Left cardiac atrium (tissue), 4 donors: Measurements from ENCODE around the gene INPP1. TPM values are rescaled to one million over a fixed set of nuclear protein-coding genes. Genes with fewer than 3 reads are reported as not detected.
"Not testable (repeated sequence)": the region's sequence is repeated elsewhere in the genome, so short reads cannot be mapped to it uniquely, and the experiment has no call there.

Experiments used
- ATAC-seq, 2 donors: fragments of 200-7000 bp; cut with Tn5 transposase; one replicate each; pipeline ENCODE4 v1.9.1; 2020; ENCODE audit warnings: mild to moderate bottlenecking in 2 of 2, moderate library complexity in 2 of 2
- DNase-seq: peaks from one replicate; pipeline ENCODE4 v3.0.0-alpha.2; 2020
- intact Hi-C, 2 donors: fragments of 100-400 bp; cut with DNase I; formaldehyde crosslinking; loops; one replicate each; pipeline versions ENCODE4 v1.14.1 to v1.15.1; 2022 to 2023
- long read RNA-seq: library from polyadenylated mRNA; unstranded; transcript quantifications from one replicate; pipeline ENCODE4 v2.0.0, GENCODE V29; 2021
- total RNA-seq, 2 donors: library from RNA; stranded (reverse); fragmentation: NEBNext Ultra II Directional; extraction: Animal tissue kit (Norgen Biotek cat#: 25700); gene quantifications; one replicate each; pipeline ENCODE4 v1.2.1, GENCODE V29; 2021
- donor health status: DM: no; HTN: yes; CAD: no.
- donor health status: DM: no; HTN: yes; CAD: no; lungs with severe emphysema.
- donor health status: DM: yes; HTN: yes; CAD: no.
- donor health status: Dilated cardiomyopathy.

The INPP1 gene, protein sequence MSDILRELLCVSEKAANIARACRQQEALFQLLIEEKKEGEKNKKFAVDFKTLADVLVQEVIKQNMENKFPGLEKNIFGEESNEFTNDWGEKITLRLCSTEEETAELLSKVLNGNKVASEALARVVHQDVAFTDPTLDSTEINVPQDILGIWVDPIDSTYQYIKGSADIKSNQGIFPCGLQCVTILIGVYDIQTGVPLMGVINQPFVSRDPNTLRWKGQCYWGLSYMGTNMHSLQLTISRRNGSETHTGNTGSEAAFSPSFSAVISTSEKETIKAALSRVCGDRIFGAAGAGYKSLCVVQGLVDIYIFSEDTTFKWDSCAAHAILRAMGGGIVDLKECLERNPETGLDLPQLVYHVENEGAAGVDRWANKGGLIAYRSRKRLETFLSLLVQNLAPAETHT
- 10 to 100 TPM; 29.9 to 43.6 TPM for total RNA-seq
- long read RNA-seq, transcript INPP1-202 (7 exons, 2,162 nt): minor isoform, 10 of 61 reads
- long read RNA-seq, transcript INPP1-201 (6 exons, 1,919 nt): major isoform, 46 of 61 reads
- long read RNA-seq, partial matches to known transcripts: 1 of 61 reads
- long read RNA-seq, other reads (novel, unspliced or antisense): 4 of 61 reads

DNA sequence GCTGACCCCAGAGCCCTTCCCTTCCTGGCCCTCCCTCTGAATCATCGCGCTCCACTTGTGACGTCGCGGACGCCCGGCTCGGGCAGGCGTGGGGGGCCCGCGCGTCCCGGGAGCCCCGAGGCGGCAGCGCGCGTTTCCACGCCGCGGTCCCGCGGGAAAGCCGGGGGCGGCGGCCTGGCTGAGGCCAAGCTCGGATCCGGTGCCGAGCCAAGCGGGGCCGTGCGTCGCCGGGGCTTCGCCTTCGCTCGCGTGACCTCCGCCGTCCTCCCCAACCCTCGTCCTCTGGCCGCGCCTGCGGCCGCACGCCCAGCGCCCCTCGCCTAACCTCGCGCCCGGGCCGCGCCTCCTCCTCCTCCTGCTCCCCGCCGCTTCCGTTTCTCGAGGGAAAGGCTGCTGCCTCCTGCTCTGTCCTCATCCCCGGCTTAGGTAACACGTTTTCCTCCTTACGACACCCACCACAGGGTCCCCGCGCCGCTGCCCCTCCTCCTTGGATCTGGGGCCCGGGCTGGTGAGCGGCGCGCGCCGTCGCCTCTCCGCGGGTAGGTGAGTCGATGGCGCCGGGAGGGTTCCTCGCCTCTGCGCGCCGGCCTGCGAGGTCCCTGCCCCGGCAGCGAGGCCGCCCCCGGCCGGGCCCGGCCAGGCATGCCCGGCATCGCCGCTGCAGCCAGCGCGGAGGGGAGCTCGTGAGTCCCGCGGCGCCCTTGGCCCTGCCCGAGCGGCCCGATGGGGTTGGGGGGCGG is at the start of gene INPP1:
TSS of gene INPP1 (plus strand) at position 54 of the 740 bp plus-strand sequence. CDS start 16,514 bp downstream, outside the sequence.
- ATAC-seq: peak; percentile 91 to 95
- intact Hi-C loops: loop anchor here in 1 of 2 donors (10.0 kb wide), 1 partner anchor 461 kb away; no protein-coding TSS in a partner anchor
- DNase-seq: peak; percentile 89

DNA sequence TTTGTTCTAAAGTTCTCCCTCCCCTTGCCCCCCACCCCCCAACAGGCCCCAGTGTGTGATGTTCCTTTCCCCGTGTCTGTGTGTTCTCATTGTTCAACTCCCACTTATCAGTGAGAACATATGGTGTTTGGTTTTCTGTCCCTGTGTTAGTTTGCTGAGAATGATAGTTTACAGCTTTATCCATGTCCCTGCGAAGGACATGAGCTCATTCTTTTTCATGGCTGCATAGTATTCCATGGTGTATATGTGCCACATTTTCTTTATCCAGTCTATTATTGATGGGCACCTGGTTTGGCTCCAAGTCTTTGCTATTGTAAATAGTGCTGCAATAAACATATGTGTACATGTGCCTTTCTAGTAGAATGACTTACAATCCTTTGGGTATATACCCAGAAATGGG is 45.5 kb upstream of the INPP1 start:
- DNase-seq, ATAC-seq, intact Hi-C loops: not testable (repeated sequence)

DNA sequence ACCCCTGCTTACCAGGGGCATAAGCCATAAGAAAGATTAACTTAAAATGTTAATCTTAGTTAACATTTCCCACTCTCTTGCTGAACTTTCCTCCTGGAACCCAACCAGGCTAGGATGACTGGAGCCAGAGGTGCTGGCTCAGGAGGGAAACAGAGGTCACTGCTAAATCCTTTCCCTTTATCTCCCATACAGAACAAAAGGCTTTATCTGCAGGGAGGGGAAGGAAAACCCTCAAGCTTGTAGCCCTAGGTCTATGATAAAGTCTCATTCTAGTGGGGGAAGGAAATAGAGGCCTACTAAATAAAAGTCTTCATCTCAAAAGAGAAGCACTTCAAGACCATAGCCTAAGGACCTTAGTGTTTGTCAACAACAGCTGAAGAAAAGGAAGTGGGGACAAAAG is 42.4 kb upstream of the INPP1 start:
- ATAC-seq (peak in 1 of 2 donors; percentile 61), DNase-seq (no peak)
- intact Hi-C loops: no loop called here

DNA sequence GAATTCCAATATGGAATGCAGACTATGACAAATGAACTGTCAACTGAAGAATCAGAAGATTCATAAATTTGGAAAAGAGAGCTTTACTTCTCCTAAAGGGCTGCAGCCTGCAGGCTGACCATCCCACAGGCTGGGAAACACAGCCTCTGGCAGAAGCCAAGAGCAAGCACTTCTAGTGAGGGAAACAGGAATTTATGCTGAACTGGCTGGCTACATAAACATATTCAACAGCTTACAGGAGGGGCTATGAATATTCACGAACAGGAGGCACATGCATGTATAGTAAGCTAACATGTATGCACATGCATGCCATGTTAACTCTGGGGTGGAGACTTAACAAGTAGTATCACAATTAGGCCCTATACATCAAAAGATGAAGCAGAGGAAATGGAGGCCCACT is 41.3 kb upstream of the INPP1 start:
- ATAC-seq (no peak), DNase-seq (no peak)
- intact Hi-C loops: no loop called here

DNA sequence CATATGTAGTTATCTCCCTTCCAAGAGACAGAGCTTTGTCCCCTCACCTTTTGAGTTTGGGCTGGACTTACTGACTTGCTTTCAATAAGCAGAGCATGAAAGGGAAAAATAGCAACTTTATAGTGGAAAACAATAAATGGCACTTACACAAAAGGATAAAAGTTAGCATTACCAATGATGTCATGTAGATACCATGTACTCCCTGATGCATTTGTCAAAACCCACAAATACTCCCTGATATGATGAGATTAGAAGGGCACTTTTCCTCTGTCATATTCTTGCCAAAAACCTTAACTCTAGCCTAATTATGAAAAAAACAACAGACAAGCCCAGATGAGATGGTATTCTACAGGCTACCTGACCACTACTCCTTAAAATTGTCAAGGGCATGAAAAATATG is 39.7 kb upstream of the INPP1 start:
- intact Hi-C loops: no loop called here
- ATAC-seq (no peak), DNase-seq (no peak)

DNA sequence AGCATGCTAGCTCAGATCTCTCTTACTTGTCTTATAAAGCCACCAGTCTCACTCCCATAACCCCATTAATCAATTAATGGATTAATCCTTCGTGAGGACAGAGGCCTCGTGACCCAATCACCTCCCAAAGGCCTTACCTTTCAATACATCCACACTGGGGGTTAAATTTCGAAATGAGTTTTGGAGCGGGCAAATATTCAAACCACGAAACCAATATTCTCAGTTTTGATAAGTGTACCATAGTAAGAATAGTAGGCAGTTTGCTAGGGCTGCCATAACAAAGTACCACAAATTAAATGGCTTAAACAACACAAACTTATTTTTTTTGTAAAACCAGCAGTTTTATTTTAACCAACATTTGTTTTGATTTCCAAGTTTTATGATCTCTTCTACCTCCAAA is 39.0 kb upstream of the INPP1 start:
- intact Hi-C loops: no loop called here
- ATAC-seq (no peak), DNase-seq (no peak)

DNA sequence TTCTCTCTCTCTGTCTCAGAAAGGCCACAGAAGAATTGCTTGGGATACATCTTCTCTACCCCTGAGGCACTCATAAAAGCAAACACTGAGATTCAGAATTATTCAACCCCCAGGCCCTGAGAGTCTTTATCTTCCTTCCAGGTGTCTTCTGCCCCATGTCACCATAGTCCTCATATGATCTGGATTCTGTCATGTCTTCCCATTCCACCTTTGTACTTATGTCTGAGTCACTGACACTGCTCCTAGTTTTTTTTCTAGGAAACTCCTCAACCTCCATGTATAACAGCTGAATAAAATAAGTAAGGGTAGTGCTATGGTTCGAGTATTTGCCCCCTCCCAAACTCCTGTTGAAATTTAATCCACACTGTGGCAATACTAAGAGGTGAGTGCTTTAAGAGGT is 35.4 kb upstream of the INPP1 start:
- intact Hi-C loops: no loop called here
- ATAC-seq (no peak), DNase-seq (no peak)

DNA sequence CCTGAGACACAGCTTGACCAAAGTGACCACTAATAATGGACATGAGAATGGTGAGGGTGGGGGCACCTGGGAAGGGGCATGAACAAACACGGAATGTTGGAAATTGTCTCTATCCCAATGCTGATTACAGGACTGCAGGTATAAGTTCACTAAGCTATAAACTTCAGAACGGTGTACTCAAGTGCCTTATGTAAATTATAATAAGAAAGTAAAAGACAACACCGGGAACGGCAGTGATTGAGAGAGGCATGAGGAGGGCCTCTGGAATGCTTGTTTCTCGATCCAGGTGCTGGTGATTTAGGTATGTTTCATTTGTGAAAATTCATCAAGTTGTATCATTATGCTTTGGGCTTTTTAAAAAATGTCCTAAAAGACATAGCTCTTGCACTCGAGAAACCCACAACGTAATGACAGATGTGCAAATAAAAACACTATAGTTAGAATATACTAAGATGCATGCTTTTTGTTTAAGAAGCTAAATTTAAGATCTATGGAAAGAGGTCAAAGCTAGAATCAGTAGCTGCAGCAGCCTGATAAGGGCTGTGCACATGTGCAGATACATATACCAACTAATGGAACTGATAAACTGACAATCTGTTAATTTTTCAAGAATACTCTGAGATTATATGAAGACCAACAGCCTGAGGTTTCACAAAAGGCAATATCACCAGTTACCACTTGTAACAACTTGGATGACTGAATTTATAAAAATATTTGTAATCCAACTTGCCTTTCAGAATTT is 31.3 kb upstream of the INPP1 start:
- intact Hi-C loops: no loop called here
- ATAC-seq: no peak

DNA sequence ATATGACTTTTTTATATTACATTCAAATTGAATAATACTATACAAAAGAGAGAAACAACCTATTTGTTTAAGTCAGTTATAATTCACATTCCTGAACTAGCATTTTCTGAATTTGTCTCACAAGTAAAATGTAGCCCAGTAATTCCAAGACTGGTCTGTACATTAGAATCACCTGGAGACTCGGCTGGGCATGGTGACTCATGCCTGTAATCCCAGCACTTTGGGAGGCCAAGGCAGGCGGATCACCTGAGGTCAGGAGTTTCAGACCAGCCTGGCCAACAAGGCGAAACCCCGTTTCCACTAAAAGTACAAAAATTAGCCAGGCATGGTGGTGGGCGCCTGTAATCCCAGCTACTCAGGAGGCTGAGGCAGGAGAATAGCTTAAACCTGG is 30.8 kb upstream of the INPP1 start:
- intact Hi-C loops, DNase-seq, ATAC-seq: not testable (repeated sequence)

More for the DNA sequence above, 31.3 kb upstream of the INPP1 start:
- DNase-seq: no peak

DNA sequence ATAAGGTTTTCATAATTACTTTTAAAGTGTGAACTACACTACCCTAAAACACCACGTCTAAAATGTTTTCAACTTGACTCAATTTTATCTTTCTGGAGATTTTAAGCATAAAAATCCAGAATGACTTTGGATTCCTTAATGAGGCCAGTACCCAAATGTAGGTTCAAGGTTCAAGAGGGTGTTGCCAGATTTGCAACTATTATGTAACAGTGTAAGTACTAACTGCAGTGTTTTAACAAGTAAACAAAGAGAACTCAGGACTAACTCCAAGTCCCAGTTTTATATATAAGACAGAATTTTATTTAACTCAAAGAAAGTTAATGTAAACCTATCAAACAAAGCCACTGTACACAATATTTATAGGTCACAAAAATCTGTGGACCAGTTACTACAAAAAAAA is 29.5 kb upstream of the INPP1 start:
- intact Hi-C loops: no loop called here
- ATAC-seq: no peak
- no peak for DNase-seq

DNA sequence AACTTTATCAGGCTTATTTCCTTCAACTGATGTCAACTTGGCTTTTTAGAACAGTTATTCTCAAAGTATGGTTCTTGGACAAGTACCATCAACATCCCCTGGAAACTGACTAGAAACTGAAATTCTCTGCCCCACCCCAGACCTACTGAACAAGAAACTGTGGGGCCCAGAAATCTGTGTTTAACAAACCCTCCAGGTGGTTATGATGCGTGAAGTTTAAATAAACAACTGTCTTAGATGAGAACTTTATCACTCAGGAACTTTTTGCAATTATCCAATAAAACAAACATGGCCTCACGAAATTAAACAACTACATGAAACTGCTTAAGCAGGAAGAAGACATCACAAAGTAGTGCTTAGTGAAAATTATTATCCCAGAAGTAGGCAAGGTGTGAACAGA is 28.1 kb upstream of the INPP1 start:
- no peak for DNase-seq
- ATAC-seq: no peak
- intact Hi-C loops: no loop called here

DNA sequence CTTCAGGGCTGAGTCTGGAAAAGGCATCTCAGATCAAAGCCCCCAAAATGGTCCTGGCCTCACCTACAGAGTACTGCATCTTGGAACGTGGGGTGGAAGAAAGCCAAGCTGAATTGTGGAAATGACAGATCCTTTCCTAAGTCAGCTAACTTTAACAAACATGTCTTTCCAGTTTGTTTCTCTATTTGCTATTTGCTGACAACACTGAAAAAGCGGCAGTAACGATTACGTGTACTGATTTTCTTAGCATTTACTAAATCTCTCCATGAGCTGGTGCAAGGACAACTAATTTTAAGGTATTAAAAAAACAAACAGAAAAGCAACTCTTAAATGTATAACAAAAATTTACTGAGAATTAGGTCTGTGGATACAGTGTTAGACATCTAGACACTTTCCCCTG is 24.9 kb upstream of the INPP1 start:
- ATAC-seq (no peak), DNase-seq (no peak)
- intact Hi-C loops: no loop called here

DNA sequence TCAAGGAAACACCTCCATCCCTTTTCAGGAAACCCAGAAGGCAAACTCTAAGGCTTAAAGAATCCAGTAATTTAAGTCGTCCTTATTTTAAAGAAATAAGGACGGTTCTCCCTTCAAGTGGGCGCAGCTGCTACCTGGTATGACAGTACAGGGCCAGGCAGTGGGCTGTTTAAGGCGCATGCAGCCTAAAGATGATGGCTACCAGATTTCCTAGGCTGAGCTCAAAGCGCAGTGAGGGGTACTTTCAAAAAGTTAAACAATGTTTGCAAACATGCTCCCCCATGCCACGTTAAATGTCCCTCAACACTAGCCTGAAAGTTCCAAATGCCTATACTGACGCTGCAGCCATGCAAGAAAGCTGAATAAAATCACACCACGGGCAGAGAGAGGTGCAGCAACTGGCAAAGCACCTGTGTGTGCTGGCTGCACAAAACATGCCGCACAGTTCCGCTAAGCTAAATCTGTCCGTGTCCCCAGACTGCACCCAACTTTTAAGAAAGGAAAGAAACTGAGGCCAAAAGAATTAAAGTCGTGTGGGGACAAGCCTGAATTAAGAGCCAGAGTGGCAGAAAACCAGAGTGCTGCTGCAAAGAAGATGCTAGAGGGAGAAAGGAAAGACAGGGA is 24.3 kb upstream of the INPP1 start:
- no peak for DNase-seq
- intact Hi-C loops: no loop called here
- peak; percentile 17 to 35 for ATAC-seq

DNA sequence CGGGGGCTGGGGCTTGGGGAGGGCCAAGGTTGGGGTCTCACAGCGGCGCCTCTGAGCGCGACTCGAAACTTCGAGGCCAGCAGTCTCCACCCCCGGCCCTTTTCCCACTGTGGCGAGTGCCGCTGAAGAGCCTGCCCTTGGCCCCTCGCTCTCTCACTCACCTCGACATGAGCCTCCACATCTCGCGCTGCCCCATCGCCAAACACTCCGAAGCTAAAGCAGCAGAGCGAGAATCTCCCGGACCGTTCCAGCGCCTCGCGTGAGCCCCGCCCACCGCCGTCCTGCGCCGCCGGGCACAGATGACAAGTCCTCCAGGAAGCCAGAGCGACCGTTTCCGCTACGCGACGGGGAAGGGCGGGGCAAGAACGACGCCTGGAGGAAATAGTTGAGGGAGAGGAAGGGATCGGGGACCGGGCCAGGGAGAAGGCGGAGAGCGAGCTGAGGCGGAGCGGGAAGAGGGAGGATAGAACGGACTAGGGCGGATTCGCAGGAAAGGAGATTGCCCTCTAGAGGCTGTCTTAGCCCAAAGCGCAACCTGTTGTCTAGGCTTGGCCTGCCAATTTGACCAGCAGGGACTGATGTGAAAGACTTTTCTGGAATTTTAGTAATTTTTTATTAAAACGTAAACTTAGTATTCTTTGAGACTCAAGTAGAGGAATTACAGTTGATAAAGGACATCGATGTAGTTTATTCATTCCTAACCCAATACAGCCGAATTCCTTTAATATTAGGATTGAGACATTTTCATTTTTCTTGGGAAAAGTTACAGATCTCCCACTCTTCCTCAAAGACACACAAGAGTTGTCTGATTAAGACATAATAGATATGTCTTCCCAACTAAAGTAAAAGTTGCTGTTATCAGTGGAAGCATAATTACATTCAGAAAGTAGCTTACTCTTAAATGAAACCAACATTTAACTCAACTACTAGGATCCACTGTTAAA is 23.6 kb upstream of the INPP1 start, which contains the start of gene HIBCH:
TSS of gene HIBCH (minus strand) at position 272 of the 944 bp plus-strand sequence. CDS start at position 196, 76 bp downstream.
- peak; percentile 97 to 98 for ATAC-seq
- intact Hi-C loops: no loop called here

DNA sequence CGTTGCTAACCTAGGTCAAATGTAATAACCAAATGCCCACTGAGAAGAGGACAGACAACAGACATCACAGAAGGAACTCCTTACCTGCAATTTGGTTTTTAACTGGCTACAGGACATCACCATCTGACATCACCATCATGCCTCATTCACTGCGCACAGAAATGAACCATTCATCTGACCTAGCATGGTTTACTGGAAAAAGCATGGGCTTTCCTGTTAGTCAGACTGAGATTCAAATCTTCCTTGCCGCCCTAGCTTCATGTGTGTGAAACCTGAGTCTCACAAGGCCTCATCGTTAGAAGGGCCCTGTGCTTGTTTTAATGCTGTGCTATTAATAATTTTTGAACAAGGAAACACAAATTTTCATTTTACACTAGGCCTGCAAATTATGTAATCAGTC is 22.7 kb upstream of the INPP1 start:
- intact Hi-C loops: no loop called here
- DNase-seq: no peak
- no peak for ATAC-seq

More for the DNA sequence above, 23.6 kb upstream of the INPP1 start, which contains the start of gene HIBCH:
- peak; percentile 99 for DNase-seq

DNA sequence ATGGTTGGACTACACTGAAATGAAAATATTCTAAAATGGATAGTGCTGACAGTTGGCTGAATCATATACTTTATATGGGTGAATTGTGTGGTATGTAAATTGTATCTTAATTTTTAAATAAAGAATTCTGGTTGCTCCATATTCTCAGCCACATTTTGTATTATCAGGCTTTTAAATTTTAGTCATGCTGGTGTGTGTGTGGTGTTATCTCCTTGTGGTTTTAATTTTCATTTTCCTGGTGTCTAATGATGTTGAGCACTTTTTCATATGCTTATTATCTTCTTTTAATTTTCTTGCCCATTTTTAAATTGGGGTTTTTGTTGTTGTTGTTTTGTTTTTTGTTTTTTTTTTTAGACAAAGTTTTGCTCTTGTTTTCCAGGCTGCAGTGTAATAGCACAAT is 20.0 kb upstream of the INPP1 start:
- no peak for DNase-seq
- ATAC-seq: no peak
- intact Hi-C loops: no loop called here

DNA sequence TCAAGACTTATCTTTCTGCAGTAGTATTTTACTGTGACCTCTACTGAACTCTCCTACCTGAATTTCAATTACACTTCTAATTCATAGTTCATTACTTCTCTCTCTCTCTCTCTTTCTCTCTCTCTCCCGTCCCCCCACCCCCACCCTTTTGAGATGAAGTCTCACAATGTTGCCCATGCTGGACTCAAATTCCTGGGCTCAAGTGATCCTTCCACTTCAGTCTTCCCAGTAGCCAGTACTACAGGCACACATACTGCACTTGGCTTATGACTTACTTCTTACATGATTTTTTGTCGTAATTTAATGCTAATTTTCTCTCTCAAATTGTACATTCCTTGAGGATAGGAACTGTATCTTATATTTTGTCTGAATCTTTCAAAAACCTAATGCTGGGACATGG is 17.8 kb upstream of the INPP1 start:
- intact Hi-C loops: no loop called here
- DNase-seq (no peak), ATAC-seq (no peak)
